ENCODE measurements around the gene TMEM121. TPM values are rescaled to one million over a fixed set of nuclear protein-coding genes. Genes with fewer than 3 reads are reported as not detected.

The TMEM121 gene
- polyA plus RNA-seq, 3 donors = 0.08 to 0.11 TPM; not detected in 1

GRCh38 chr14:105519946-105520698 is 6.3 kb upstream of the TMEM121 start:
- Histone ChIP-seq H3K4me3 (replicated peaks in 1 of 3; ENCODE audit: low read depth in 2 of 3, low read length in 3 of 3) (no peak overlapping the region), H2AFZ (ENCODE audit: insufficient read depth, low read depth, low read length, poor library complexity, severe bottlenecking) (no peak overlapping the region), H3K27ac (ENCODE audit: low read depth in 1 of 2, low read length in 2 of 2) (no peak overlapping the region), H3K4me1 (ENCODE audit: control insufficient read depth in 1 of 2, insufficient read depth in 2 of 2, low read length in 2 of 2) (no peaks in the 10 kb centered on the region), H4K20me1 (ENCODE audit: insufficient read depth, low read length) (no peaks in the 10 kb centered on the region), H3K79me2 (ENCODE audit: insufficient read depth, low read length) (no peaks in the 10 kb centered on the region), H3K9ac (ENCODE audit: insufficient read depth, low read length, poor library complexity, severe bottlenecking) (no peak overlapping the region), H3K9me3 (replicated peaks in 1 of 2; ENCODE audit: control insufficient read depth in 1 of 2, insufficient read depth in 1 of 2, low read length in 2 of 2) (no peaks in the 10 kb centered on the region), H3K4me2 (replicated peaks; ENCODE audit: extremely low read depth, low read length, poor library complexity, severe bottlenecking) (no peak overlapping the region), H3K27me3 (ENCODE audit: control insufficient read depth in 2 of 2, insufficient read depth in 2 of 2, low read length in 2 of 2) (peaks cover 8 to 24% of the 10 kb centered on the region in 2 donors), H3K36me3 (replicated peaks in 1 of 2; ENCODE audit: control insufficient read depth in 1 of 2, insufficient read depth in 2 of 2, low read length in 2 of 2) (no peaks in the 10 kb centered on the region)
- intact Hi-C loops (cut with micrococcal nuclease) = loop anchor here in 1 of 2 donors (10.0 kb wide), 1 partner anchor 75 kb away; no protein-coding TSS in a partner anchor
- no peak for TF ChIP-seq CTCF (IDR thresholded peaks at IDR 0.05)
- H3K36me3 Mint-ChIP-seq = no peaks in the 10 kb centered on the region
- H3K4me1 Mint-ChIP-seq = peaks cover 1% of the 10 kb centered on the region
- no peak overlapping the region for H3K27ac Mint-ChIP-seq
- no peak for DNase-seq
- WGBS (ENCODE audit: insufficient coverage) = 73% methylated on average over 3 of the region's 14 CpGs
- H3K4me3 Mint-ChIP-seq = no peak overlapping the region
- H3K9me3 Mint-ChIP-seq = peaks cover 0 to 15% (median 9%) of the 10 kb centered on the region in 7 donors
- peaks cover 39 to 64% (median 39%) of the 10 kb centered on the region in 3 donors for H3K27me3 Mint-ChIP-seq (ENCODE audit: low read depth in 3 of 3)

GRCh38 chr14:105525326-105525725 is 1.1 kb upstream of the TMEM121 start:
- no peaks in the 10 kb centered on the region for H3K36me3 Mint-ChIP-seq
- Histone ChIP-seq H3K4me1 (ENCODE audit: control insufficient read depth in 1 of 2, insufficient read depth in 2 of 2, low read length in 2 of 2) (peaks cover 30 to 35% of the 10 kb centered on the region in 2 donors), H3K36me3 (replicated peaks in 1 of 2; ENCODE audit: control insufficient read depth in 1 of 2, insufficient read depth in 2 of 2, low read length in 2 of 2) (no peaks in the 10 kb centered on the region), H3K27ac (ENCODE audit: low read depth in 1 of 2, low read length in 2 of 2) (no peak overlapping the region), H4K20me1 (ENCODE audit: insufficient read depth, low read length) (no peaks in the 10 kb centered on the region), H3K9ac (ENCODE audit: insufficient read depth, low read length, poor library complexity, severe bottlenecking) (no peak overlapping the region), H2AFZ (ENCODE audit: insufficient read depth, low read depth, low read length, poor library complexity, severe bottlenecking) (no peak overlapping the region), H3K4me3 (replicated peaks in 1 of 3; ENCODE audit: low read depth in 2 of 3, low read length in 3 of 3) (no peak overlapping the region), H3K9me3 (replicated peaks in 1 of 2; ENCODE audit: control insufficient read depth in 1 of 2, insufficient read depth in 1 of 2, low read length in 2 of 2) (peaks cover 0 to 23% of the 10 kb centered on the region in 2 donors), H3K79me2 (ENCODE audit: insufficient read depth, low read length) (no peaks in the 10 kb centered on the region), H3K4me2 (replicated peaks; ENCODE audit: extremely low read depth, low read length, poor library complexity, severe bottlenecking) (no peak overlapping the region), H3K27me3 (ENCODE audit: control insufficient read depth in 2 of 2, insufficient read depth in 2 of 2, low read length in 2 of 2) (peaks cover 36 to 53% of the 10 kb centered on the region in 2 donors)
- intact Hi-C loops (cut with micrococcal nuclease) = loop anchor here (5.0 to 10.0 kb wide), 2 partner anchors 81 to 323 kb away; no protein-coding TSS in a partner anchor
- H3K4me1 Mint-ChIP-seq = peaks cover 22% of the 10 kb centered on the region
- H3K4me3 Mint-ChIP-seq = peak overlapping the region in 1 of 2 donors; percentile 79
- 92% methylated on average over 5 of the region's 9 CpGs for WGBS (ENCODE audit: insufficient coverage)
- no peak for TF ChIP-seq CTCF (IDR thresholded peaks at IDR 0.05)
- H3K9me3 Mint-ChIP-seq = peaks cover 0 to 14% (median 8%) of the 10 kb centered on the region in 7 donors
- H3K27me3 Mint-ChIP-seq (ENCODE audit: low read depth in 3 of 3) = peaks cover 53 to 80% (median 69%) of the 10 kb centered on the region in 3 donors
- no peak for DNase-seq
- no peak overlapping the region for H3K27ac Mint-ChIP-seq

Data from CD14-positive monocyte (primary cell).